ENCODE results near the gene NRBP1. TPM values are rescaled to one million over a fixed set of nuclear protein-coding genes. Genes with fewer than 3 reads are reported as not detected.

Gene NRBP1
- total and polyA plus RNA-seq, 4 donors: 80.1 to 133 (median 106) TPM

DNA sequence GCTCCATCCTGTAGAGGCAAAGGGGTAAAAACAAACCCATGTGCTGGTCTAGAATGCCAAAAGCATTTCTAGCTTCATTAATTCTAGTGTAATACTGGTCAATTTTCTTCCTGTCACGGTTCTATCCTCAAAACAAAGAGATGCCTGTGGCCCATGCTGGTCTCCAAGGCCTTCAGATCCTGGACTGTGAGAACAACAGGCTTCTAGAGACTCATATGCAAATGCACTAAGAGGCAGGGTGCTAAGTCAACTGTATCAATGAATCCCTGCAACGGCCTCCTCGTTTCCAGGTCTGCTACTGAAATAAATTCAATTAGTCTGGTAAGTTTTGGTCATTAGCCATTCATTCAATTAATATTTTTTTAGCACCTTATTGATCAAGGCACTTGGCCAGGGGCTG, 57.1 kb downstream of the NRBP1 start:
- no peak overlapping the region for H3K4me3 ChIP-seq (ENCODE audit: low read depth, low read length)
- no peak for DNase-seq (ENCODE audit: low read depth in 4 of 6, low spot score in 6 of 6)
- peaks cover 7% of the 10 kb centered on the region for H3K4me1 ChIP-seq (ENCODE audit: control insufficient read depth, insufficient read depth, low read length)
- H3K36me3 ChIP-seq (ENCODE audit: control insufficient read depth, insufficient read depth, low read length): peaks cover 43% of the 10 kb centered on the region
- no CpG with 5 or more reads among the region's 3 CpGs for WGBS (ENCODE audit: insufficient coverage)
- no peaks in the 10 kb centered on the region for H3K9me3 ChIP-seq (ENCODE audit: control insufficient read depth, insufficient read depth, low read length)
- no peaks in the 10 kb centered on the region for H3K27me3 ChIP-seq (ENCODE audit: control insufficient read depth, insufficient read depth, low read length)
- no peak overlapping the region for H3K27ac ChIP-seq (ENCODE audit: low read depth, low read length)

- Histone ChIP-seq H3K9me3 (ENCODE audit: control insufficient read depth, insufficient read depth, low read length) (no peaks in the 10 kb centered on the region), H3K4me1 (ENCODE audit: control insufficient read depth, insufficient read depth, low read length) (peaks cover 11% of the 10 kb centered on the region), H3K4me3 (ENCODE audit: low read depth, low read length) (peak overlapping the region; percentile 87), H3K27ac (ENCODE audit: low read depth, low read length) (peak overlapping the region; percentile 54), H3K36me3 (ENCODE audit: control insufficient read depth, insufficient read depth, low read length) (peaks cover 29% of the 10 kb centered on the region), H3K27me3 (ENCODE audit: control insufficient read depth, insufficient read depth, low read length) (no peaks in the 10 kb centered on the region)
- DNase-seq (ENCODE audit: low read depth in 4 of 6, low spot score in 6 of 6): no peak
- WGBS (ENCODE audit: insufficient coverage): 0% methylated on average over 2 of the region's 11 CpGs
These were observed 60.7 kb downstream of the NRBP1 start for GRCh38 chr2:27489118-27489497.

DNA sequence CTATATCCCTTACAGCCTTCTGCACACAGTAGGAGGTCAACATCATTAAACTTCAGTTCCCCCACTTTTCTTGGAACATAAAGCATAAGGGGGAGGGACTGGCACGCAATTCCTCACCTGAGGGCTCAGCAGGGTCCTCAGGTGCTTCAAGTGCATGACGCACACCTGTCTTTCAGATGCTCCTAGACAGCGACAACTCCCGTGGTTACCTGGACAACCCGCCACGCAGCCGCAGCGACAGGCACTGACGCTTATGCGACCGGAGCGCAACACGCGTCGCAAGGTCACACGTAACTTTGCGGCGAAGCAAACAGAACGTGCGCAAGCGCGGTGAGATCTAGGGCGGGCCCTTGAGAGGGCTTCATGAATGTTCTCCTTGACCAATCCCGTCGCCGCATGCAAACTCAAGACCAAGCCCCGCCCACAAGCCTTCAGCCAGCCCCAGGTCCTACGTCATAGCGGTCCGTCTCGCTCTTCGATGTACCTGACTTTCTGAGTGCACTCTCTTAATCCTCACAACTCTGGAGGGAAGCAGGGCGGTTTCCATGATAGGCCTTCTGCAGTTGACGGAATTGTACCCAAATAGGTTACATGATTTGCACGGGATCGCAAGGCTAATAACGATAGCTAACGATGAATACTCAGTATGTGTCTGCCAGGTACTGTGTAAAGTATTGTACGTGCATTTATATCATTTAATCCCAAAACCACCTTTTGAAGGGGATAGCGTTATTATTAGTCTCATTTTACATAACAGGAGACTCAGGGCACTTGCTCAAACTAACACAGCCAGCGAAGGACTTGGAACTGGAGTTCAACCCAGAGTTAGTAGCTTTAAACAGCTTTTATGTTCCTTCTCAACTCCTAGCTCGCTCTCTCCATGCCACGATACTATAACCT, 61.3 kb downstream of the NRBP1 start, which contains the start of gene IFT172:
Gene IFT172, minus strand, starts transcription at position 246 of the 900 bp plus-strand sequence. Its CDS starts 90 bp downstream, at position 156.
- H3K27ac ChIP-seq (ENCODE audit: low read depth, low read length): peak within 1 kb of the TSS; percentile 54
- peak within 1 kb of the TSS; percentile 87 for H3K4me3 ChIP-seq (ENCODE audit: low read depth, low read length)
- H3K4me1 ChIP-seq (ENCODE audit: control insufficient read depth, insufficient read depth, low read length): peaks cover 16% of the 10 kb centered on the region
- peak; percentile 92 to 100 (median 97) for DNase-seq (ENCODE audit: low read depth in 4 of 6, low spot score in 6 of 6)
- H3K36me3 ChIP-seq (ENCODE audit: control insufficient read depth, insufficient read depth, low read length): peaks cover 22% of the 10 kb centered on the region
- no peaks in the 10 kb centered on the region for H3K9me3 ChIP-seq (ENCODE audit: control insufficient read depth, insufficient read depth, low read length)
- no peaks in the 10 kb centered on the region for H3K27me3 ChIP-seq (ENCODE audit: control insufficient read depth, insufficient read depth, low read length)
- 3% methylated on average over 34 of the region's 43 CpGs for WGBS (ENCODE audit: insufficient coverage)

Small RNA genes within 50 kb of the gene (small RNA-seq; reads per million reads assigned to genes)
- gene RNU6-986P (ENCODE audit: low replicate concordance): not detected

Other genes starting within 250 kb of the NRBP1 start
- 100 to 1,000 TPM; 103 to 198 TPM for gene ATRAID, start 216.6 kb upstream of the NRBP1 start, total RNA-seq
- 100 to 1,000 TPM in 1 of 2 donors, 10 to 100 TPM in 1; 93.3 to 110 TPM for gene ATRAID, start 216.6 kb upstream of the NRBP1 start, polyA plus RNA-seq (ENCODE audit: insufficient read length in 2 of 2)
- 10 to 100 TPM; 41.4 to 68.4 TPM for gene SLC5A6, start 216.4 kb upstream of the NRBP1 start, total RNA-seq
- gene SLC5A6, start 216.4 kb upstream of the NRBP1 start, polyA plus RNA-seq (ENCODE audit: insufficient read length in 2 of 2): 10 to 100 TPM; 50.1 to 68.6 TPM
- gene CAD, start 211.3 kb upstream of the NRBP1 start, total RNA-seq: 10 to 100 TPM; 26.5 to 30.3 TPM
- 10 to 100 TPM; 38.7 to 49.2 TPM for gene CAD, start 211.3 kb upstream of the NRBP1 start, polyA plus RNA-seq (ENCODE audit: insufficient read length in 2 of 2)
- 1 to 10 TPM; 2.9 to 5.5 TPM for gene SLC30A3, start 165.6 kb upstream of the NRBP1 start, total RNA-seq
- gene SLC30A3, start 165.6 kb upstream of the NRBP1 start, polyA plus RNA-seq (ENCODE audit: insufficient read length in 2 of 2): 10 to 100 TPM; 18.6 to 30.2 TPM
- gene DNAJC5G, start 153.2 kb upstream of the NRBP1 start, total RNA-seq: under 1 TPM; 0.22 to 0.50 TPM
- 1 to 10 TPM in 1 of 2 donors, under 1 TPM in 1; 0.48 to 1.7 TPM for gene DNAJC5G, start 153.2 kb upstream of the NRBP1 start, polyA plus RNA-seq (ENCODE audit: insufficient read length in 2 of 2)
- gene TRIM54, start 146.2 kb upstream of the NRBP1 start, total RNA-seq: under 1 TPM; 0.17 to 0.30 TPM
- gene TRIM54, start 146.2 kb upstream of the NRBP1 start, polyA plus RNA-seq (ENCODE audit: insufficient read length in 2 of 2): 1 to 10 TPM; 1.3 to 1.6 TPM
- 1 to 10 TPM in 1 of 2 donors, under 1 TPM in 1; 0.79 to 2.6 TPM for gene UCN, start 120.2 kb upstream of the NRBP1 start, total RNA-seq
- gene UCN, start 120.2 kb upstream of the NRBP1 start, polyA plus RNA-seq (ENCODE audit: insufficient read length in 2 of 2): 1 to 10 TPM; 4.0 to 4.6 TPM
- 100 to 1,000 TPM in 1 of 2 donors, 10 to 100 TPM in 1; 46.6 to 124 TPM for gene MPV17, start 105.5 kb upstream of the NRBP1 start, total RNA-seq
- gene MPV17, start 105.5 kb upstream of the NRBP1 start, polyA plus RNA-seq (ENCODE audit: insufficient read length in 2 of 2): 100 to 1,000 TPM; 108 to 132 TPM
- gene GTF3C2, start 71.9 kb upstream of the NRBP1 start, total RNA-seq: 10 to 100 TPM; 37.8 to 41.5 TPM
- 10 to 100 TPM; 44.5 to 60.5 TPM for gene GTF3C2, start 71.9 kb upstream of the NRBP1 start, polyA plus RNA-seq (ENCODE audit: insufficient read length in 2 of 2)
- gene EIF2B4, start 58.3 kb upstream of the NRBP1 start, total RNA-seq: 10 to 100 TPM; 15.5 to 37.1 TPM
- 10 to 100 TPM; 46.7 to 58.9 TPM for gene EIF2B4, start 58.3 kb upstream of the NRBP1 start, polyA plus RNA-seq (ENCODE audit: insufficient read length in 2 of 2)
- 100 to 1,000 TPM in 1 of 2 donors, 10 to 100 TPM in 1; 66.2 to 112 TPM for gene SNX17, start 58.0 kb upstream of the NRBP1 start, total RNA-seq
- 100 to 1,000 TPM in 1 of 2 donors, 10 to 100 TPM in 1; 88.5 to 103 TPM for gene SNX17, start 58.0 kb upstream of the NRBP1 start, polyA plus RNA-seq (ENCODE audit: insufficient read length in 2 of 2)
- gene ZNF513, start 47.9 kb upstream of the NRBP1 start, total RNA-seq: 10 to 100 TPM in 1 of 2 donors, 1 to 10 TPM in 1; 6.3 to 16.5 TPM
- gene ZNF513, start 47.9 kb upstream of the NRBP1 start, polyA plus RNA-seq (ENCODE audit: insufficient read length in 2 of 2): 10 to 100 TPM; 32.6 to 35.3 TPM
- gene PPM1G, start 19.0 kb upstream of the NRBP1 start, total RNA-seq: 10 to 100 TPM; 40.2 to 69.8 TPM
- gene PPM1G, start 19.0 kb upstream of the NRBP1 start, polyA plus RNA-seq (ENCODE audit: insufficient read length in 2 of 2): 10 to 100 TPM; 94.8 to 96.1 TPM
- under 1 TPM in 1 of 2 donors, not detected in 1; 0.72 TPM for gene KRTCAP3, start 13.8 kb downstream of the NRBP1 start, total RNA-seq
- gene KRTCAP3, start 13.8 kb downstream of the NRBP1 start, polyA plus RNA-seq (ENCODE audit: insufficient read length in 2 of 2): 1 to 10 TPM; 2.6 to 5.2 TPM
- 10 to 100 TPM; 35.0 to 48.4 TPM for gene IFT172, start 61.1 kb downstream of the NRBP1 start, total RNA-seq
- 10 to 100 TPM; 40.1 to 68.0 TPM for gene IFT172, start 61.1 kb downstream of the NRBP1 start, polyA plus RNA-seq (ENCODE audit: insufficient read length in 2 of 2)
- 10 to 100 TPM; 42.5 to 50.8 TPM for gene FNDC4, start 66.6 kb downstream of the NRBP1 start, total RNA-seq
- 100 to 1,000 TPM; 134 to 137 TPM for gene FNDC4, start 66.6 kb downstream of the NRBP1 start, polyA plus RNA-seq (ENCODE audit: insufficient read length in 2 of 2)
- gene GCKR, start 68.2 kb downstream of the NRBP1 start, total RNA-seq: under 1 TPM; 0.20 to 0.77 TPM
- 1 to 10 TPM; 1.7 to 2.9 TPM for gene GCKR, start 68.2 kb downstream of the NRBP1 start, polyA plus RNA-seq (ENCODE audit: insufficient read length in 2 of 2)
- 10 to 100 TPM; 38.6 to 63.0 TPM for gene ZNF512, start 154.4 kb downstream of the NRBP1 start, total RNA-seq
- 10 to 100 TPM; 55.6 to 59.5 TPM for gene ZNF512, start 154.4 kb downstream of the NRBP1 start, polyA plus RNA-seq (ENCODE audit: insufficient read length in 2 of 2)
- 10 to 100 TPM in 1 of 2 donors, 1 to 10 TPM in 1; 9.7 to 12.8 TPM for gene CCDC121, start 200.4 kb downstream of the NRBP1 start, total RNA-seq
- 1 to 10 TPM; 6.5 to 7.4 TPM for gene CCDC121, start 200.4 kb downstream of the NRBP1 start, polyA plus RNA-seq (ENCODE audit: insufficient read length in 2 of 2)
- 10 to 100 TPM; 33.2 to 35.8 TPM for gene GPN1, start 200.4 kb downstream of the NRBP1 start, total RNA-seq
- gene GPN1, start 200.4 kb downstream of the NRBP1 start, polyA plus RNA-seq (ENCODE audit: insufficient read length in 2 of 2): 10 to 100 TPM; 42.2 to 45.4 TPM
- gene SUPT7L, start 235.0 kb downstream of the NRBP1 start, total RNA-seq: 10 to 100 TPM; 34.8 to 49.7 TPM
- 10 to 100 TPM; 50.2 to 57.9 TPM for gene SUPT7L, start 235.0 kb downstream of the NRBP1 start, polyA plus RNA-seq (ENCODE audit: insufficient read length in 2 of 2)
- gene SLC4A1AP, start 235.3 kb downstream of the NRBP1 start, total RNA-seq: 10 to 100 TPM; 28.1 to 32.3 TPM
- 10 to 100 TPM; 34.9 to 35.5 TPM for gene SLC4A1AP, start 235.3 kb downstream of the NRBP1 start, polyA plus RNA-seq (ENCODE audit: insufficient read length in 2 of 2)